Measurements from ENCODE around the gene ERN2. TPM values are rescaled to one million over a fixed set of nuclear protein-coding genes. Genes with fewer than 3 reads are reported as not detected.

The ERN2 gene
- total and polyA plus RNA-seq, 2 of the 13 experiments (the other 11 are each of a cell fraction or from before 2014, with no cell fraction given), result 2.2 to 3.5 TPM

DNA sequence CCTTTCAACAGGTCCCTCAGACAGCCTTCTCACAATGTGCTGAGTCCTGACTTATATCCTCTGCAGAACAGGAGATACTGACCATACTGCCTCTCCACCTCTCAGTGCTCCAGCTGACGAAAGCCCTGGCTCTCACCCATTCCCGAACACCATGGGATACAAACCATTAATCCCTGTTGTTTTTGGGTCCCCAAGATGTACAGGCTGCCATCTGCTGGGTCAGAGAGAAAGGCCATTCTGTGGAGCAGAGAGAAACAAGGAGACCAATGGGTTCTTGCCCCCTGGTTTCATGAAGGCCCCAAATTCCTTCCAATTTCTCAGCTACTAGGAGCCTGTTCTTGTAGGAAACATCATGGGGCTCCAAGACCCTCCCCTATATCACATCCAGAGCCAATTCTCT, 3.0 kb downstream of the ERN2 start (continued):
- no peak for TF ChIP-seq ETV6 (CRISPR knock-in tag; conservative IDR thresholded peaks at IDR 0.05)

DNA sequence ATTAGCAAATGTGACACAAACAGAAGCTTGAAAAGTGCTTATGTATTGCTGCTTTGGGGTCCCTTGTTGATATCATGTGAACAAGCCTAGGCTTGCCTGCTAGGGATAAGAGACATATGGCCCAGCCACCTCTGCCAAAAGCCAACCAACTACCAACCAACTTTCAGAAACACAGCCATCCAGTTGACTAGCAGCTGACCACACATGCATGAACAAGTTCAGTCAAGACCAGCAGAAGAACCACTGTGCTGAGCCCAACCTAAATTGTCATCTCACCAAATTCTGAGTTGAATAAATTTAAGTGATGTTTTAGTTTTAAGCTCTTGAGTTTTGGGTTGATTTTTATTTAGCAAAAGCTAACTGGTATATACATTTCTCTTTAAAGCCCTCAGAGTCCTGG, 3.5 kb downstream of the ERN2 start:
- Histone ChIP-seq H3K9me3 (ENCODE audit: low read length) (peaks cover 19% of the 10 kb centered on the region), H3K36me3 (replicated peaks in 1 of 2; ENCODE audit: control insufficient read depth in 1 of 2, insufficient read depth in 2 of 2, low read length in 2 of 2) (no peaks in the 10 kb centered on the region), H3K27ac (ENCODE audit: extremely low read length, insufficient read depth, low read length) (no peak overlapping the region), H3K27me3 (ENCODE audit: control insufficient read depth in 1 of 2, insufficient read depth in 2 of 2, low read length in 2 of 2) (peaks cover 1 to 3% of the 10 kb centered on the region in 2 experiments; a peak in 1 of 5 replicates), H3K4me2 (ENCODE audit: low read depth, low read length) (no peak overlapping the region), H3K79me2 (ENCODE audit: insufficient read depth, low read length) (no peaks in the 10 kb centered on the region), H2AFZ (ENCODE audit: low read length) (no peak overlapping the region), H3K4me3 (replicated peaks in 1 of 3; ENCODE audit: insufficient read depth in 1 of 3, low read depth in 2 of 3, low read length in 3 of 3) (no peak overlapping the region), H3K9ac (ENCODE audit: insufficient read depth, low read depth, low read length) (no peak overlapping the region), H3K4me1 (ENCODE audit: insufficient read depth, low read length) (peaks cover 22% of the 10 kb centered on the region), H4K20me1 (ENCODE audit: insufficient read depth, low read length) (no peaks in the 10 kb centered on the region)
- no peak for FAIRE-seq
- in situ Hi-C loops (cut with HindIII; ENCODE audit: extremely low pct_ligation_motif_present, low pct_unique_long_range_greater_than_20kb), result no loop called here
- intact Hi-C loops (cut with micrococcal nuclease; ENCODE audit: unreplicated experiment), result no loop called here
- BruUV-seq (replicated peaks), result no TSS peak
- ChIA-PET CTCF (ENCODE audit: low intra/inter-chr PET ratio, low total read pairs) (no interaction called here), POLR2A (no interaction called here)
- TF ChIP-seq ZNF331 (CRISPR knock-in tag; IDR thresholded peaks at IDR 0.05), result peak; percentile 100
- no peak for TF ChIP-seq TMF1 (CRISPR knock-in tag; IDR thresholded peaks at IDR 0.05; ENCODE audit: low read depth)
- no peak for ATAC-seq
- no peak for DNase-seq (ENCODE audit: low spot score)

DNA sequence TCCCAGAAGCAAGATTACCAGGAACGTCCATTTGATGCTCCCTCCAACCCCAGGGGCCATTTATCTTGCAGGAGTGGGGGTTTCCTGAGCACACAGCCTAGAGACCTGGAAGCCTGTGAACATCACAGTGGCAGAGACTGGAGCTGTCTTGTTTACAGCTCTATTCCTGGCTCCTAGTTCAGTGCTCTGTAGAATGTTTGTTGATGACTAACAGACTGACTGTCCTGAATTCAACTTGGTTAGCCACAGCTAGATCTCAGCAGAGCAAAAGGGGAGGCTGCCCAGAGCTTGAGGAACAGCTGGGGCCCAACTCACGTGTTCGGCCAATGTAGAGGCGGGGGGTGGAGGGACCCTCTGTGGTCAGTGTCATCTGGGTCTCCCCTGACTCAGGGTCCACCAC, 6.6 kb downstream of the ERN2 start:
- in situ Hi-C loops (cut with HindIII; ENCODE audit: extremely low pct_ligation_motif_present, low pct_unique_long_range_greater_than_20kb), result no loop called here
- H3K9me3 ChIP-seq (ENCODE audit: low read length), result peaks cover 19% of the 10 kb centered on the region
- ChIA-PET POLR2A (no interaction called here), CTCF (ENCODE audit: low intra/inter-chr PET ratio, low total read pairs) (no interaction called here)
- no peaks in the 10 kb centered on the region for H3K79me2 ChIP-seq (ENCODE audit: insufficient read depth, low read length)
- H3K27ac ChIP-seq (ENCODE audit: extremely low read length, insufficient read depth, low read length), result no peak overlapping the region
- H2AFZ ChIP-seq (ENCODE audit: low read length), result no peak overlapping the region
- H3K4me3 ChIP-seq (replicated peaks in 1 of 3; ENCODE audit: insufficient read depth in 1 of 3, low read depth in 2 of 3, low read length in 3 of 3), result no peak overlapping the region
- no peak for DNase-seq (ENCODE audit: low spot score)
- WGBS (ENCODE audit: low lambda C conversion rate), result 84% methylated on average over 4 of the region's 4 CpGs
- no TSS peak for BruUV-seq (replicated peaks)
- no peak for ATAC-seq
- H3K36me3 ChIP-seq (replicated peaks in 1 of 2; ENCODE audit: control insufficient read depth in 1 of 2, insufficient read depth in 2 of 2, low read length in 2 of 2), result no peaks in the 10 kb centered on the region
- no peak overlapping the region for H3K4me2 ChIP-seq (ENCODE audit: low read depth, low read length)
- intact Hi-C loops (cut with micrococcal nuclease; ENCODE audit: unreplicated experiment), result no loop called here
- H3K4me1 ChIP-seq (ENCODE audit: insufficient read depth, low read length), result peaks cover 25% of the 10 kb centered on the region
- no peaks in the 10 kb centered on the region for H4K20me1 ChIP-seq (ENCODE audit: insufficient read depth, low read length)
- H3K9ac ChIP-seq (ENCODE audit: insufficient read depth, low read depth, low read length), result no peak overlapping the region
- no peak for TF ChIP-seq ZNF75D (CRISPR knock-in tag; IDR thresholded peaks at IDR 0.05; ENCODE audit: borderline replicate concordance)
- TF ChIP-seq, protein P1, sequence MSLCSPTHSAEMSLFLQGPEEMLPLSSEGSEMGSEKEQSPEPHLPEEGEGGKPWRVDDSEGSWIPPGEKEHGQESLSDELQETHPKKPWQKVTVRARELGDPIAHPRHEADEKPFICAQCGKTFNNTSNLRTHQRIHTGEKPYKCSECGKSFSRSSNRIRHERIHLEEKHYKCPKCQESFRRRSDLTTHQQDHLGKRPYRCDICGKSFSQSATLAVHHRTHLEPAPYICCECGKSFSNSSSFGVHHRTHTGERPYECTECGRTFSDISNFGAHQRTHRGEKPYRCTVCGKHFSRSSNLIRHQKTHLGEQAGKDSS (CRISPR knock-in tag; IDR thresholded peaks at IDR 0.05; ENCODE audit: borderline replicate concordance, low read depth), result peak; percentile 53; the same call in 1 of the 2 replicates
- no peak for TF ChIP-seq FOXP1 (IDR thresholded peaks at IDR 0.05)
- no peak for TF ChIP-seq FOXP1 (CRISPR knock-in tag; IDR thresholded peaks at IDR 0.05)
- TF ChIP-seq, protein P2, sequence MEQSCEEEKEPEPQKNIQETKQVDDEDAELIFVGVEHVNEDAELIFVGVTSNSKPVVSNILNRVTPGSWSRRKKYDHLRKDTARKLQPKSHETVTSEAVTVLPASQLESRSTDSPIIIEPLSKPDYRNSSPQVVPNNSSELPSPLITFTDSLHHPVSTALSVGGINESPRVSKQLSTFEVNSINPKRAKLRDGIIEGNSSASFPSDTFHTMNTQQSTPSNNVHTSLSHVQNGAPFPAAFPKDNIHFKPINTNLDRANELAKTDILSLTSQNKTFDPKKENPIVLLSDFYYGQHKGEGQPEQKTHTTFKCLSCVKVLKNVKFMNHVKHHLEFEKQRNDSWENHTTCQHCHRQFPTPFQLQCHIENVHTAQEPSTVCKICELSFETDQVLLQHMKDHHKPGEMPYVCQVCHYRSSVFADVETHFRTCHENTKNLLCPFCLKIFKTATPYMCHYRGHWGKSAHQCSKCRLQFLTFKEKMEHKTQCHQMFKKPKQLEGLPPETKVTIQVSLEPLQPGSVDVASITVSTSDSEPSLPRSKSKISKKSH (CRISPR knock-in tag; IDR thresholded peaks at IDR 0.05; ENCODE audit: borderline replicate concordance), result peak; percentile 18; the same call in 1 of the 2 replicates
- no peak for TF ChIP-seq MTF1 (CRISPR knock-in tag; IDR thresholded peaks at IDR 0.05)
- TF ChIP-seq ZNF3 (CRISPR knock-in tag; IDR thresholded peaks at IDR 0.05), result peak; percentile 97
- H3K27me3 ChIP-seq (ENCODE audit: control insufficient read depth in 1 of 2, insufficient read depth in 2 of 2, low read length in 2 of 2), result peaks cover 0 to 3% of the 10 kb centered on the region in 2 experiments; a peak in 1 of 5 replicates
- no peak for FAIRE-seq

Measured in HepG2 (cell line).